Measurements from ENCODE around the gene DIP2C.
A peak's percentile ranks its signal among the peaks of the same experiment; 100 is the strongest.
"Not testable (repeated sequence)": the region's sequence is repeated elsewhere in the genome, so short reads cannot be mapped to it uniquely, and the experiment has no call there.

Gene DIP2C

DNA sequence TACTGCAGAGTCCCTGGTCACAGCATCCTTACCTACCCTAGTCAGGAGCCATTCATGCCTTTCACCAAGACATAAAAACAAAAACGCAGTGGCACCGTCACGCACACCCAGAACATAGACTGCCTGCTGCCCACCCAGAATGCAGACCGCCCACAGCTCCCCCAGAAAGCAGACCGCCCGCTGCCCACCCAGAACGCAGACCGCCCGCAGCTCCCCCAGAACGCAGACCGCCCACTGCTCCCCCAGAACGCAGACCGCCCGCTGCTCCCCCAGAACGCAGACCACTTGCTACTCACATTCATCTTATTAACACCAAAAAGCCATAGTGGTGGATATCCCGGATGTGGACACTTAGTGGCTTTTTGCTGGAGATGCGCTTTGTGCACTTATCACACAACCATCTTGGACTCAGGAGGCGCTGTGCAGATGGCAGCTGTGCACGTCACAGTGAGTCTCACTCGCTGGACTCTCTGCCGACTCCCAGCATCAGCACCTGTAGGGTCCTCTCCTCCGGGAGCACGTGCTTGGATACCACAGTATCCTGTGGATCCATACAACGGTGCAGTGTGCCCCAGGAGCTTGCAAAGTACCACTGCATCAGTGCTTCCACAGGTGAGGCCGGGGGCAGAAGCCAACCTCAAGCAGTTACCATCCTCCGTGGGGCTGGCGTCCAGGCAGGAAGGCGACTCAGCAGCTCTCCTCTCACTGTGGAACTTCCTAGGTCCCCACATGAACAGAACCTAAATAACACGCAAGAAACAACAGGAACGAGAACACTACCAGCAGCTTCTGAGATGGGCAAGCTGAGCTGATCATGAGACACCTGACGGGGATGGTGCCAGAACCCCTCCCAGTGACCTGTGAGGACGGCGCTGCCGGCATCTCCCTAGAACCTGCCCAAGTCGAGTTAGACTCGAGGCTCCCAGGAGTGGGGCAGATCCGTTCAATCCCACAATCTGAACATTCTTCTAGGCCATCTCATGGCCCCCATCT is 161.0 kb downstream of the DIP2C start:
- DNase-seq = no peak

DNA sequence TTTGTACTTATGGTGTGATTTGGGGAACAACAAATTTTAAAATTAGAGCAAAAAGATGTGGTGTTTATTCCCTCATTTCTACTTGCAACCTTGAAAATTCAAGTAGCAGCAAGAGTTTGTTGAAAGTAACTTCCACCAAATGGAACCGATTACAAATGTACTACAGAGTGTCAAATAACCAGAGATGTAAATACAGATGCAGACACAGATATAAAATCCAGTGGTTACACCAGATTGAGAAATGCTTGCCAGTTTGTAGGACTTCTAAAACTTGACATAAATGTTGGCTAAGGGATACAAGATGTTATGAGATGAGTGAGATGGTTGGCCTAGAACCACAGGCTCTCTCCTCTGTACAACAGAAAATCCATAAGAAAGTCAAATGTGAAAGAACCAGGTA is 162.1 kb downstream of the DIP2C start:
- DNase-seq = no peak

DNA sequence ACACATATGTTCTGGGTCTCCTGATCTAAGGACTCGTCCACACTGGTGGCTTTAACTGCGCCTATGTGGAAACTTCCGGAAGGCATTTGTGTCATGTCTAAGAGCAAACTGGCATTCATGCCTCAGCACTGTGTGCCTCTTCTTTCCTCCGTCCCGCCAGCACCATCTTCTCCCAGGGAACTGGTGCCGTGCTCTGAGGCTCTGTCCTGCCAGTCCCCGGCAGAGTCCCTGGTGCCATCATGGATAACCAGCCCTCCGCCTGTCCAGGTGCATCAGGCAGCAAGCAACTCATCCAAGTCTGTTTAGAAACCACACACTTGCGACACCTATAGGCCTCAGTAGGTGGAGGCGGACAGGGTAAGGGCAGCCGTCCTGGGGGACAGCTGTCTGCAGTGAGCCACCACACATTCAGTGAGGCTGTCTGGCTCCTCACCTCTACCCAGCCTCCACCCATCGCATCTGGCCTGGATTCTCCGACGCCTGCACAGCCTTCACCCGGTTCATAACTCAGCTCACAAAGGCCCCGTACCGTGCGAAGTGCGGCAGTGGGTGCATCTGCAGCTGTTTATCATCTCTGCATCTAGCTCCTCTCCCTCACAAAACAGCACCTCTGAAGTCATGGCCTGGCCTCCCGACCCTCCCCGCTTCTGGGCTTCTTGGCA is 162.7 kb downstream of the DIP2C start:
- no peak for DNase-seq

DNA sequence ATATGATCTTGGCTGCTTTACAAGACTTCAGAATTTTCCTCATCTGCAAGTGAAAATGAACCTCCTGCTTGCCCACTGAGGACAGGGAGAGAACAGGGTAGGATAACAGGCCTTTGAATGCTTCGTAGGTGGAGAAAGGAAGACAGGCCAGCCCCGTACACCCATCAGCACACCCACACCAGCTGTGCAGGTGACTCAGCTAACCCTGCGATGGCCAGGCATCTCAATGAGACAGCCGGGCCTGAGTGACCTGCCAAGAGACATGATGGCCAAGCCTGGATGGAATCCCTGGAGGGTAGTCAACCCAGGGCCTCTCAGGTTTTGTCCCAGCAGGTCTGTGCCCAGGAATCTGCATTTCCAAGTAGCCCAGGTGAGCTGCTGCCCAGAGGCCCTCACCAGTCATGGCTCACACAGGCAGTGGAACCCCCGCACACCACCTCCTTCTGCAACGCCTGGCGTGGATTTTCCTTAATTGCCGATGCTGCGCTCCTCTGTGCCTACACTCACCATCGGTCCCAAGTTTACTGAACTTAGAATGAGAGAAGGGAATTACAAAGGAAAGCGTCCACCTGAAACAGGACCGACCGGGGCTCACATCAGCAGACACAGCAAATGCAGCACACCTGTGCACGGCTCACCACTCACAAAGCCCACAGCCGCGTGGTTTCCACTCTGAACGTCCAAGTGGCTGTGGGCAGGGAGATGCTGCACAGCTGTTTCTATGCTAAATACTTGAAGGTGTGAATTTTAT is 163.7 kb downstream of the DIP2C start:
- DNase-seq = peak; percentile 39

DNA sequence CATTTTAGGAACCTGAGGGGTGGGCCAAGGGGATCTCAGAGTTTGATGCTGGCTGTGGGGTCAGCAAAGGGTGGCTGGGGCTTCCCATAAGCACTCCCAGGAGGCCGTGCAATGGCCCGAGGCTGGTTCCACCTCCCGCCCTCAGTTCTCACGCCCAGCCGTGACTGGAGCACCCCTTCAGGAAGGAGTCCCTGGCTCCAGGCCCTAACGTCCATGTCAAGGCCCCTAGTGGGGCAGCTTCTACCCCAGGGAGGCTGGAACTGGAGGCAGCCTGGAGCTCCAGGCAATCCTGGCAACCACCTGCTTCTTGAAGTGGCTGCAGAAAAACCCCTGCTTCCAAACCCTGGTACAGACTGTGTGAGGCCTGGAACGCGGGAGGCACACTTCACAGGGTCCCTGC is 165.5 kb downstream of the DIP2C start:
- no peak for DNase-seq

DNA sequence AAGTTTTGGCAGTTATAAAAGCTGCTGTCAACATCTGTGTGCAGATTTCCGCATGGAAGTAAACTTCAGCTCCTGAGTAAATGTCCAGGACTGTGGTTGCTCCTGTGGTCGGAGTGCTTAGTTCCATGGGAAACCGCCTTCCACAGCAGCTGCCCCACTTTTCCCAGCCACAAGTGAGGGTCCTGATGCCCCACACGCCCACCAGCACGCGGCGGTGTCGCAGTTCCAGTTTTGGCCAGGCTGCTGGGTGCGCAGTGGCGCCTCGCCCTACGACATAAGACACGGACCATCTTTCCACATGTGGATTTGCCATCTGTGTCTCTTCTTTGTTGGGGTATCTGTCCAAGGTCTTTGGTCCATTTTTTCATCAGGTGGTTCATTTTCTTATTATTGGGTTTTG is 167.1 kb downstream of the DIP2C start:
- no peak for DNase-seq

DNA sequence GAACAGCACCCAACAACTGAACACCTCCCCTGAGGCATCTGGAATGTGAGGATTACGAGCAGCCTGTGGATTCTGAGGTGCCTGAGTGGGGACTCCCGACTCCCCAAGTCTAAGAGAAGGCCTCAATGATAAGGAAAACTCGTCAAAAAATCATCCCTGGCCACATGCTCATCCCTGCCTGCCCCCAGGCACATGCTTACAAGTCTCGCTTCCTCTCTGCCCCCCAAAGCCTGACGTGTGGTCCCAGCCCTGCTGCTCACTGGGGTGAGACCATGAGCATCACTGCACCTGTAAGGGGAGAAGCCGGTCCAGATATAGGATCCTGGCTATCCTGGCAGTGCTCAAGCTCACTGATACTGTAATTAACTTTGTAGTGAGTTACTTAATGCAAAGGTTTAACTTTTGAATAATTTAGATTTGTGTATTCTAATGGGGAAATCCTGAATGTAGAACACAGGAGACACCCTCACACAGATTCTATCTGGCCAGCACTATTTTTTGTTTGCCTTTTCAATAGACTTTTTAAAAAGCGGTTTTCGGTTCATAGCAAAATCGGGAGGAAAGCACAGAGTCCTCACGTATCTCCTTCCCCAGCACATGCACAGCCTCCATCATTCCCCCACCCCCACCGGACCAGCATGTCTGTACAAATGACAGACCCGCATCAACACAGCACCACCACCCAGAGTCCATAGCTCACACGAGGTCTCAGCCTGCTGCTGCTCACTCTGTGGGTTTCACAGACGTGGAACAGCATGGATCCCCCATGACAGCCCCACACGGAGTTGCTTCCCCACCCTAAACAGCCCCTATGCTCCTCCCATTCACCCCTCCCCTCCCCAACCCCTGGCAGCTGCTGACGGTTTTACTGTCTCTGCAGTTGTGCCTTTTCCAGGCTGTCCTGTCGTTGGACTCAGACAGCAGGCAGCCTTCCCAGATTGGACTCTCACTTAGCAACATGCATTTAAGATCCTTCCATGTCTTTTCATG is 167.9 kb downstream of the DIP2C start:
- no peak for DNase-seq

DNA sequence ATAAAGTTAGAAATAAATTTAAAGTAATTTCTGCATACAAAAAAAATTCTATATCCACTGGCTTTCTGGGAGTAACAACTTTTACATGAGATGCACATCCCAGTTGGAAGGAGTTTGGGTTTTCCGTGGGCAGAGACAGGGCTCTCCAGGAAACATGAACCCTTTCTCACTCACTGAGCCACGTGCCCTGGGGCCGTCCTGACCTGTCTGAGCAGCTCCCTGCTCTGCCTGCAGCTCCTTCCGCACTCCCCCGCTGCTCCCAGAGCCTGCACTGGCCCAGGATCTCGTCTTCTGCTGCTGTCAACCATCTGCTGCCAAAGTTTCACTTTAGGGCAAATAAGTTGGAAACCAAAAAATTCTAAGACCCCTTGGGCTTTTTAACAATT is 169.1 kb downstream of the DIP2C start:
- DNase-seq = no peak

DNA sequence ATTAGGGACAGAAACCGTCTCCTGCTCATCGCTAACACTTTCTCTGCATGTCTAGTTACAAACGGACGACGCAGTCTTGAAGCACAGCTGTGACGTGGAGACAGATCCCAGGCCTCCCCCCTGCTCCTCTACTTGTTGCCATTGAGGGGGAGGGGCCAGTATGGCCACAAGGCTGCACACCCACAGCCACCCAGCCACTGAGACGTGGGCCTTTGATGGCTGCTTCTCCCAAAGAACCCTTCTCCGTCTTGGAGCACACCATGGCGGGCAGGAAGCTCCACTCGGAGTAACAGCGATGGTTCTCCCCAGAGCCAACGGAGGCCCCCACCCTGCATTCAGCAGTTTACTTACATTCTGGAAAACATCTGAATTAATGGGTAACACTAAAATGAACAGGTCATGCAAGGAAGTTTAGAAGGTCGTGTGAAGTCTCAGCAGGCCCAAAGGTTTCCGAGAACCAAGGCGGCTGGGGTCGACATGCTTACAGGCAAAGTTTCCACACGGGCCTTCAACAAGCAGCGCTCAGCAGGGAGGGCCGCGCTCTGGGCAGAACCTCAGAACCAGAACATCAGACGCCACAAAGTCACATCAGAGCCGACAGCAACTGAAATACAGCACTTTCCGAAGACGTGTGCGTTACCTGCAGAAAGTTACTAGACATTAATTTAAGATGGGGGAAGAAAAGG is 169.6 kb downstream of the DIP2C start:
- DNase-seq = no peak

DNA sequence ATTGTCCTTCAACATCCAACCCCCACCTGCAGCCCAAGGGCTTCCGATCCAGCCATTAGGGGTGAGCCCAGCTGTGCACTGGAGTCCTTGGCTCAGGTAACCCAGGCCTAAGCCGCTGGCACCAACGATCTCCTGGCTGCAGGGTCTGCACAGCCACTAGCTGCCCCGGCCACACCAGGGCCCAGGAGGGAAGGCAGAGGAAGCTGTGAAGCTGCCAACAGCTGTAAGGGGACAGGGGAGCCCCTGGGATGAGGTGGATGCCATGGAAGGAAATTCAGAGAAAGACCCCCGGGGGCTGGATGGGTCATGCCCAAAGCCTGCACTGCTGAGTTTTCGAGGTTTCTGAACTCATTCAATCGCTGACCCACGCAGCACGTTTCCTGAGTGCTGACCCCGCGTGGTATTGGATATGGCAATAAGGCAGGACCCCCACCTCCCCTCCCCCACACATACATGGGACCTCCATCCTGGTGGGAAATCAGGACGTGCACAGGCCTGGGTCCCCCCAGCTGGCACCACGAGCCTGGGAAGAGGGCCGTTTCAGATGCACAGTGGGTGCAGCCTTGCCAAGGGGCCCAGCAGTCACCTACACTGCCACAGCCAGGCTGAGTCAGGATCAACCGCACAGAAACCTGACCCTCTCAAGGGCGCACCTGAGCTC is 170.3 kb downstream of the DIP2C start:
- no peak for DNase-seq

DNA sequence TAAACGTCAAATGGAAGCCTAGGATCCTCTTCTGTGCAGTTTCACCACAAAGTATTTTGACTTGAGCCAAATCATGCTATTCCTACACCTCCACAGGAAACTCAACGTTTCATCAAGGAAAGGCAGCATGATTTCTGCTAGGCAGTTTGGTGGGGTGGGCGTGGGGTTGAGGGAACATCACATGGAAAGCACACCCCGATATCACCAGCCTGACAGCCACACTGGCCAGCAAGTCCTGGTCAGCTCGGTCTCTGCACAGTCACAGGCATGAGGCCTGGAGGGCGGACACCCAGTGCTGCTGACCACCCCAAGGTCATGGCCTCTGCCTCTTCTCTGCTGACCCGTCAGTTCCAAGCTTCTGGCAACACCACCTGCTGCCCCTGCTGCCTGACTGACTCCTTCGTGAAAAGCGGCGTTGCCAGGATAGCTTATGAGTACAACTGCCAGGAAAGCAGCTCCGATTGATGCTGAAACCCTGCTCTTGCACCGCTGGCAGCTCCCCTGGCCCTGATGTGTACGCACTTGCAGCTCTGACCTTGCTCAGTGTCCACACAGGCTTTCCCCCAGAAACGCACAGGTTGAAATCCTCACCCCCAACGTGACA is 171.5 kb downstream of the DIP2C start:
- DNase-seq = no peak

DNA sequence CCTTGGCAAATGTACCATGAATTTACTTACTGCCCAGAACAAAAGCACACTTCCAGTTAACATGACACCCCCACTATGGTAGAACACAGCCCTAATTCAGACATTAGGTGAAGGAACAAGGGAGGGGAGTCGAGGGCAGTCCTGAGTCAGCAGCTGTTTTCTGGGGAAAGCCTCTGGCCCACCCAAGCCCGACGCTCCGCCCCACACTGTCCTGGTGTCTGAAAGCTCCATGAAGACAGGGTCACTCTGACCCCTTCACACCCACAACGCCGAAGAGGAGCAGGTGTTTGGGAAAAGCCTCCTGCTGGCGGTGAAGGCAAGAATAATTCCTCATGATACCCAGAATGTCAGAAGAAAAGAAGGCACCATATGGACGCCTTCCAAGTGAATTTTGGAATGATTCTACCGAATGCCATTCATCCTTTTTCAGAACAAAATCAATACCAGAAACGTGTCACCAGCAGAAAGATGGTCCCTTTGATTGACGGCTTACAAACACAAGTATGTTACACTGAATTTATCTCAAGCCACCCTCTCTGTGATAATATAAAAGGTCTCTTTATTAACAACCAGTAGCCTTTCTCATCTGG is 172.1 kb downstream of the DIP2C start:
- no peak for DNase-seq

DNA sequence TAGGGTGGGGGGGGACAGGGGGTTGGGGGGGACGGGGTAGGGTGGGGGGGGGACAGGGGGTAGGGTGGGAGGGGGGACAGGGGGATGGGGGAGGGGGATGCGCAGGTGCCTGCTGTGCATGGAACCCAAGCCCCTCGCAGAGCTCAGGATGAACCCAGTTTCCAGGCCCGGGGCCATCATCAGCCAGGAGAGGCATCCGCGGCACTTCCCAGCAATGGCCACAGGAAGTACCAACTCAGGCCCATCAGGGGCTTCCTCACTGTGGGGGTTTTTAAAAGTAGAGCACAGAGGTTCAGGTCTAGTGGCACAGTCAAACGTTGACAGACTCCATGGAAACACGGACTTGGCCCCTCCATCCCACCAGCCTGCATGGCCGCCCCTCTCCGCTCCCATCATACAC is 172.7 kb downstream of the DIP2C start:
- DNase-seq = peak; percentile 17

DNA sequence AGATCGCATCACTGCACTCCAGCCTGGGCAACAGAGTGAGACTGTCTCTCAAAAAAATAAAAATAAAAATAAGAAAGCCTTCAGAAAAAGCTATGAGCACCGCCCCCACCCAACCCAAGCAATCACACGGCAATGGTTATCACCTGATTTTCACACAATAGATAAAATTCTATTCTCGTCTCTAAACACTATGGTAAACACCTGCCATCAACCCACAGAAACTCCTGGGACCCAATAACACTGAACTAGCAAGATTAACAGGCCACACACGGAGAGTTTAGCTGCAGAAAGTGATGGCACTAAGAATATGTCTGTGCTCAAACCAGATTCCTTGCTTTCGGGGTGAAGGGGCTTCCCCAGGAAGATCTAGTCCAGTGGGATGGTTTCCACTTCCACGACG is 173.8 kb downstream of the DIP2C start:
- no peak for DNase-seq

DNA sequence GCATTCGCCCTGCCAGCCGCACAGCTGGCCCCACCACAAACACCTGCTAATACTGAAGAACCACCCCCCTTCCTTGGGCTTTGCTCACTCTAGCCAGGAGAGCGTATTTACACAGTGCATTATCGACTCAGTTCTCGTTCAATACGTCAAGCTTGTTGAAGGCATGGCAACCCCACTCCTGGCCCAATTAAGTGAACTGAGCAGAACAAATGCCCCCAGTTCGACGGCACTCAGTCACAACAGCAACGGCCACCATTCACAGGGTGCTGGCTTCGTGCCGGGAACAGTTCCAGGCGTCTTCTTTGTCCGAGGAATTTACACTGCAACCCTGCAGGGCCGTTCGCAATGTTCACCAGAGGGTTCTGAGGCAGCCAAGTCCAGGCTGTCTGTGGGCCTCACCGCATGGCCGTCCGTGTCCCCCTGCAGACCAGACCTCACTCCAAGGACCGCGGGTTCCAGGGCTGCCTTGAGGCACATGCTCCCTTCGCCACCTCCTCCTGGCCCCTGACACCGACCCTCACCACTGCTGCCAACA is 175.3 kb downstream of the DIP2C start:
- DNase-seq = peak; percentile 91

DNA sequence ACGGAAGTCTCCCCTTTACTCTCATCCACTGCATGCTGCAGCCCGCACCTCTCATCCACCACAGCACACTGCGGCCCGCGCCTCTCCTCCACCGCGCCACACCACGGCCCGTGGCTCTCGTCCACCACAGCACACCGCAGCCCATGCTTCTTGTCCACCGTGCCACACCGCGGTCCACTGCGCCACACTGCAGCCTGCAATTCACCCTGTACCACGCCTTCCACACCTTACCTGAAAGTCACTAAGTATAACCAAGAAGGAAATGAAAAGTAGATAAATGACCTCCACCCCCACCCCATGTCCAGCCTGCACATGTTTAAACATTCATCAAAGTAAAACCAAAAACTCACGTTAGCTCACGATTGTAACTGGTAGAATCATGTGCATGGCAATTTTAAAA is 176.1 kb downstream of the DIP2C start:
- DNase-seq = no peak

DNA sequence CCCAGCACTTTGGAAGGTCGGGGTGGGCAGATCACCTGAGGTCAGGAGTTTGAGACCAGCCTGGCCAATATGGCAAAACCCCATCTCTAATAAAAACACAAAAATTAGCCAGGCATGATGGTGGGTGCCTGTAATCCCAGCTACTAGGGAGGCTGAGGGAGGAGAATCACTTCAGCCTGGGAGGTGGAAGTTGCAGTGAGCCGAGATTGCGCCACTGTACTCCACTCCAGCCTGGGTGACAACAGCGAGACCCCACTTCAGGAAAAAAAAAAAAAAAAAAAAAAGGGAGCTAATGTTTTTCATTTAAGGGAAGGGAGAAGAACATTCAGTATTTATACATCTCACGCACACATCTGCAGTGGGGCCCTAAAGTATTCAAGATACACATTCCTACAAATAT is 176.8 kb downstream of the DIP2C start:
- DNase-seq = not testable (repeated sequence)

DNA sequence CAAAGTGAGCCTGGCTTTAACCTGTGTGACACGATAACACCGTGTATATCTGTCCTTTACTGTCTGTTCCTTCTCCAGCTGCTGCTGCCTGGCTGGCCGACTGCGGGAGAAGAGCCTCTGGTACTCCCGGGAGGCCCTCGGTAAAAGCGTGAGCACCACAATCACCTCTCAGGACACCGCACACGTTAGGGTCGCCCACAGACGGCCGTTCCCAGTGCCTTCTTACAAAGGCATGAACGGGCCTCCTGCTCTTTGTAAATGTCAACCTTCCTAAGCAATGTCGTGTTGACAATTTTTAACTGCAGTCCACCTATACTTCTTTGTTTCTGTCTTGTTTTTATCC is 177.6 kb downstream of the DIP2C start:
- DNase-seq = no peak

DNA sequence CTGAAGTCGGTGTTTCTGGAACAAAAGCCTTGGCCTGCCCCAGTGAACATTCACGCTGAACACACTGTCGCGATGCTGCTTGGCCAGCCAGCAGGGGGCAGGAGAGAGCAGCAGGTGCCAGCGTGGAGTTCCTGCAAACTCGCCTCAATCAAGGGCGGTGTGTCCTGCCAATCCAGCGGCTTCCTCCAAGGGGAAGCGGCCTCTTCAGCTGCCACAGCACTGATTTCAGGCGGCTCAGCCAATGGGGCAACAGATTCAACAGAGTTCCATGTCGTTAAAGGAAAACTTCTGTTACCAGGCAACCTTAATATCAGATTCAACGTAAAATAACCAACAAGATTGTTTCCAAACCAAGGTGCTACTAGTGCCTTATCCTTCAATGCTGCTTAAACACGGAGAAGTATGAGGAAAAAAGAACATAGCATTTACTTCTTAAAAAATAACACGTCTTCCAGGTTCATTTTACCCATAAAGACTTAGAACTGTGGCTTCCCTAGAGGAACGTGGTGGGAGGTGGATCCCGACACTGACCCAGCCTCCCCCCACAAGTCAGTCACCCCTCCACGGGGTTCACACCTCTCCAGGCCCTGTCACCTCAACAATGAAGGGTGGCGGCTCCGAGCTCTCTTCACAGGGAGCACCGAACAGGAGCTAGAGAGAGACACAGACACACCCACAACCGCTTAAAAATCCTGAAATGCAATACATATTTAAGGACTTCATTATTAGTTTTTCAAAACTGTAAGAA is 178.2 kb downstream of the DIP2C start:
- DNase-seq = peak; percentile 96
